ENCODE results near the gene CCT3.

The CCT3 gene

GRCh38 chr1:156281281-156281680, 56.8 kb downstream of the CCT3 start:
- no peak for DNase-seq (ENCODE audit: low read depth)

DNA sequence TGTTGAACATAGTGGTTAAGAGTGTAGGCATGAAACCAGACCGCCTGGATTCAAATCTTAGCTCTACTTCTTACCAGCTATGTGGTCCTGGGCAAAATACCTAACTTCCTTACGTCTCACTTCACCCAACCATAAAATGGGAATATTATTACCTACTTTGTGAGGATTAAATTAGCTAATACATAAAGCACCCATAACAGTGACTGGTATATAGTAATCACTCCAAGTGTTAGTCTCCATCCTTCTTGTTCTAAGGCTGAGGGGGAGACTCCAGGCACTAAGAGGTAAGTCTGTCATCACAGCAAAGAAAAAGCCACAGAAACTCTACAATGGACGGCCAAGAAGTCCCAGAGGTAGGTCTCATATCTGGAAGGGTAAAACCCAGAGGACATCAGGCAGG, 58.3 kb downstream of the CCT3 start:
- no peak for DNase-seq (ENCODE audit: low read depth)

- no peak for DNase-seq (ENCODE audit: low read depth)
Observed at GRCh38 chr1:156276966-156277381, 61.1 kb downstream of the CCT3 start.

DNA sequence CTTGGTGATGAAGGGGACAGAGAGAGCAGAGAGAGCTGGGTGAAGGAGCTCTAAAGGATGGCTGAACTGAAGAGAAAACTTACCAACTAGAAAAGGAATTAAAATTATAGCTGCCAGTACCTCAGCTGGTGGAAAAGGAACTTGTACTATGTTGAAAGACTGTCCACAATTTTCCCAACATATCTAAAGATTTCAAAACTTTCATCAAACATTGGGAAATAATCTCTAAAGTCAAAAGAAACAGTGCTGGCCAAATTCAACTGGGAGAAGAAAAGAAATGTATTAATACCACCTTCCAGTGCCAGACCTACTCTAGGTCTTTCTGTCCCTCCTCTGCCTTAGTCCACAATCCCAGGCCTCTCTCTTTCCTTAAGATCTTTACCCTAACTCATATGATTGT, 61.6 kb downstream of the CCT3 start:
- DNase-seq (ENCODE audit: low read depth) = no peak

GRCh38 chr1:156270314-156270713, 67.8 kb downstream of the CCT3 start:
- no peak for DNase-seq (ENCODE audit: low read depth)

GRCh38 chr1:156268336-156268735, 69.8 kb downstream of the CCT3 start:
- no peak for DNase-seq (ENCODE audit: low read depth)

DNA sequence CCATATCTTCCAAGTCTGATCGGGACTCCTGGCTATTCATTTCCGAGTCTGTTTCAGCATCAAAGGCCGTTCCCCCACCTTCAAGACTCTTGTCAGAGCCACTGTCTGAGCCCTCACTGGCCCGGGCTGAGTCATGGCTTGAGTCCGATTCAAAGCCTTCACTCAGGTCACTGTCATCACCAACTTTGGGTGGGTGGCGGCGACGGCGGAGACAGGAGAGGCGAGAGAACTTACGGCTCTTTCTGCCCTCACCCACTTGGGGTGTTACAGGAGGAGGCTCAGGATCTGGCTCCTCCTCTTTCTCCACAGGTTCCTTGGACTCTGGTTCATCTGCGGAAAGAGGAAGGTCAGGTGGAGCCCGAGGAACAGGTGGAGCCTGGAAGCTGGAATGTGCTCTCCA, 72.0 kb downstream of the CCT3 start:
- no peak for DNase-seq (ENCODE audit: low read depth)

DNA sequence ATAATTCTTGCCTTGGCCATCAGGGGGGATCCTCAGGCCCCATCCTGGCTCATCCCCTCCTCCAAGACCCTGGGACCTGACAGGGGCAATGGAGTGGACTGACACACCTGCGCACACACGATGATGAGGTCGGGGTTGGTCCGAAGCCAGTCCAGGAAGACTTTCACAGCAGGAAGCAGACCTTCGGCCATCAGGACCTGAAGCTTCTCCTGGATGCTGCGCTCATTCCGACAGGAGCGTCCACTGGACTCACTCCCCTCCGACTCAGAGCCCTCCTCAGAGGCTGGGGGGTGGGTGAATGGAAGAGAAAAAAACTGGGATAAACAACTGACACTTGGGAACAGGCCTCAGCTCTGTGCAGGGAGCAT, 74.8 kb downstream of the CCT3 start:
- no peak for DNase-seq (ENCODE audit: low read depth)

DNA sequence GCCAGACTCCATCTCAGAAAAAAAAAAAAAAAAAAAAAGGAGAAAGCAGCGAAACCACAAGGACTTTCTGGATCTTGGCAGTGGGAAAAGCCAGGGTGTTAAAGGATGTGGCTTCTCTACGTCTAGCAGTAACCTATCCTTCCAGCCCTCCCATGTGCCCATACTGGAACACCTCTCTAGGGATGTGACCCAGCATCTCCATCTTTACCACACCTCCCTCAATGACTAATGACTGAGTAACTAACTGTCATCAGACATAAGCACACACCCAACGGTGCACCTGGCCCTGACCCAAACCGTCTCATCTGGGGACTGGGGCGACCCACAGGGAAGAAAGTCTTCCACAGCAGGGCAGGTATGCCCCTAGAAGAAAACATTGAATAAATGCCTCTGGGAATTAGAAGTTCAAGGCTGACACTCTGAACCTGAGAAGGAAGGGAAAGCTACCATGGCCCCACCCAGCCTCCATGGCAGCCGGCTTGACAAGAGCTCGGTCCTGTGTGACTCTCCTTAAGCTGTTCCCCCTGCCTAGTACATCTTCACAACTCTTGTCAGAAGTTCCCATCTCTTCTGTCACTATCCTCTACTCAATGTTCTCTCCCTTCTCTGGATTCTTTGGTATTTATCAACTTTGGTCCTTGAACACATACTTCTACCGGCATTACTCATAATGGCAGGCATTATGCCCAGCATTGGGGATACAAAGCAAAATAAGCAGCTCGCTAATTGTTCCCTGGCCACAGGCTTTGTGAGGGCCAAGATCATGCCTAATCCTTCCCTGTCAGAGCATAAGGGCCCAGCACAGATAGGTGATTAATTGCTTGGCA, 75.4 kb downstream of the CCT3 start:
- DNase-seq (ENCODE audit: low read depth) = no peak

- DNase-seq (ENCODE audit: low read depth) = no peak
Observed at GRCh38 chr1:156260896-156261295, 77.2 kb downstream of the CCT3 start.

DNA sequence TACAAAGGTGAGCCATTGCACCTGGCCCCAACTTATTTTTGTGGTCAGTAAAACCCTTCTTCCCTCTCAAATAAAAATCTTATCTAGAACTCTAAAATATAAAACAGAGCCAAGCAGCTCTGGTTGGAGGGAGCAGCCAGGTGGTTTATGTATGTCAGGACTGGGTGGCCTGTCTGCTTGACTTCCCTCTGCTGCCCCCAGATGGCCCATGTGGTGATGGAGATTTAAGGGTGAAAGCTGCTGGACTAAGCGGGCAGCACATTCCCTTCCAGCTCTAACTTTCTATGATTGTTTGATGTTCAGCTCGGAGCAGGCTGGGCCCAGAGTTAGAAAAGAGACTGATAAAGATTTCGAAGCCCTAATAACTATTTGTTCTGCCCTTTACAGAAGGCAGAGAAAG, 78.3 kb downstream of the CCT3 start:
- no peak for DNase-seq (ENCODE audit: low read depth)
